Endothelial cell of umbilical vein (primary cell): ENCODE measurements around the gene RAP1GAP2.

Experiments used
- EZH2 ChIP-seq: IDR thresholded peaks from 2 replicates; pipeline ENCODE4 v1.6.1; 2012; ENCODE audit warnings: borderline replicate concordance, low read depth, mild to moderate bottlenecking, moderate library complexity, low read length, inconsistent platforms; ENCODE audit not compliant: severe bottlenecking
- POLR2A ChIP-seq: IDR thresholded peaks from 2 replicates; pipeline ENCODE4 v1.6.1; 2012; ENCODE audit warnings: low read depth, mild to moderate bottlenecking, control low read depth, low read length
- POLR2AphosphoS5 ChIP-seq: IDR thresholded peaks from 2 replicates; pipeline ENCODE4 v1.6.1; 2012; ENCODE audit warnings: low read depth, mild to moderate bottlenecking, control low read depth, low read length, moderate library complexity; ENCODE audit not compliant: insufficient read depth
- TF ChIP-seq, protein P1 (sequence below), 2 donors: IDR thresholded peaks; 1 replicate in 1 of 2; 2 replicates in 1 of 2; pipeline ENCODE4 v1.5.1; 2011; ENCODE audit warnings: low read length in 2 of 2, mild to moderate bottlenecking in 2 of 2, moderate library complexity in 2 of 2, control low read depth in 1 of 2, inconsistent platforms in 1 of 2, low read depth in 1 of 2; ENCODE audit not compliant: insufficient read depth in 1 of 2; ENCODE audit errors: extremely low read depth in 1 of 2

DNA sequence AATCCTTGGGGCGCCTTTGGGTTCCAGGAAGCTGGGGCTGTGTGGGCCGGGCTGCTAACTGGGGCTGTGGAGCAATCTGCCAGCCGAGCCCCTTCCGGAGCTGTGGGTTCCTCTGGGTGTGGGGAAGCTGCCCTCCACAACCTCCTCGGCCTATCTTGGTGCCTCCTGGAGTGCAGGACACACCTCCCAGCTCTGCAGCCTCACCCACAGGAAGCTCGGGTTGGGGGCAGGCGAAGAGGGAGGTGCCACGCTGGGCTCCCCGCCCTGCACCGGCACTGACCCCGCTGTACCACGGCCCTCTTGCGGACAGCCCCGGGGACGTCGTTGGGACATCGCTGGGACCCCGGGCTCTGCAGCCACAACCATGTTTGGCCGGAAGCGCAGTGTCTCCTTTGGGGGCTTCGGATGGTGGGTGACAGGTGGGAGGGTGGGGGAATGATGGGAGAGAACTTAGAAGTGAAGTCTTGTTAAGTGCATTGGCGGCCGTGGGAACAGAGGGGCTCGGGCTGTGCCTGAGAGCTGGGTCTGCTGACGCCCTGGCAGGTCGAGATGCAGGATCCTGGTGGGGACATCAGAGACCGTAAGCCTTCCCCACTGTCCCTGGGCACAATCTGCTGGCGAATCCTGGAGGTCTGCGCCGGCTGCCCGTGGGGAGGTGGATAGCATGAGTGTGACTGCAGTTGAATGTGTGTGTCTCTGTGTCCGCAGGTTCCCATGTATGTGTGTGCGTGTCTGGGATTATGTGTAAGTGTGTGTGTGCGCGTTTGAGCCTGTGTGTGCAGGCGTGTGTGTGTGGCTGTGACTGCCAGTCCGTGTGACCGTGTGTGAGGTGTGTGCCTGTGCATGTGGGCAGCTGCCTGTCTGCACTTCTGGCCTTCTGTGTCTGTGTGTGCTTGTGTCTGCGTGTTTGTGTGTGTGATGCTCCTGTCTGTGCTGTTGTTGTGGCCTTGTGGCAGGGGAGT lies at the start of gene RAP1GAP2:
- TF ChIP-seq, protein P1, sequence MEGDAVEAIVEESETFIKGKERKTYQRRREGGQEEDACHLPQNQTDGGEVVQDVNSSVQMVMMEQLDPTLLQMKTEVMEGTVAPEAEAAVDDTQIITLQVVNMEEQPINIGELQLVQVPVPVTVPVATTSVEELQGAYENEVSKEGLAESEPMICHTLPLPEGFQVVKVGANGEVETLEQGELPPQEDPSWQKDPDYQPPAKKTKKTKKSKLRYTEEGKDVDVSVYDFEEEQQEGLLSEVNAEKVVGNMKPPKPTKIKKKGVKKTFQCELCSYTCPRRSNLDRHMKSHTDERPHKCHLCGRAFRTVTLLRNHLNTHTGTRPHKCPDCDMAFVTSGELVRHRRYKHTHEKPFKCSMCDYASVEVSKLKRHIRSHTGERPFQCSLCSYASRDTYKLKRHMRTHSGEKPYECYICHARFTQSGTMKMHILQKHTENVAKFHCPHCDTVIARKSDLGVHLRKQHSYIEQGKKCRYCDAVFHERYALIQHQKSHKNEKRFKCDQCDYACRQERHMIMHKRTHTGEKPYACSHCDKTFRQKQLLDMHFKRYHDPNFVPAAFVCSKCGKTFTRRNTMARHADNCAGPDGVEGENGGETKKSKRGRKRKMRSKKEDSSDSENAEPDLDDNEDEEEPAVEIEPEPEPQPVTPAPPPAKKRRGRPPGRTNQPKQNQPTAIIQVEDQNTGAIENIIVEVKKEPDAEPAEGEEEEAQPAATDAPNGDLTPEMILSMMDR (IDR thresholded peaks at IDR 0.05; ENCODE audit: extremely low read depth in 1 of 2, insufficient read depth in 1 of 2, low read depth in 1 of 2, low read length in 2 of 2) = no peak
- TF ChIP-seq POLR2A (no peak), POLR2AphosphoS5 (no peak), EZH2 (no peak)
